ENCODE results near the gene GATA1. TPM values are rescaled to one million over a fixed set of nuclear protein-coding genes. Genes with fewer than 3 reads are reported as not detected.

The GATA1 gene
- total and polyA plus RNA-seq, 8 donors: 0.37 to 9.4 TPM; not detected in 6

DNA sequence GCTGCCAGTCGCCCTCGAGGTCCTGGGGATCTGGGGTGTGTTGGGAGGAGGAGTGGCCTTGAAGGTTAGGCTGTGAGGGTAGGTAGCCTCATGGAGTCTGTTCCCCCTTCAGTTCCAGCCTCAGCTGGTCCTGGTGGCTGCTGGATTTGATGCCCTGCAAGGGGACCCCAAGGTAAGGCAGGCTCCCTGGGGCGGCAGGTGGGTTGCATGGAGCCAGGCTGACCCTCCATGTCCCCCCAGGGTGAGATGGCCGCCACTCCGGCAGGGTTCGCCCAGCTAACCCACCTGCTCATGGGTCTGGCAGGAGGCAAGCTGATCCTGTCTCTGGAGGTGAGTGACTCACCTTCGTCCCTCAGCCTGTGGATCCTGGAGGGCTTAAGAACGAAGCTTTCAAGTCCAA lies 28.3 kb downstream of the GATA1 start:
- WGBS, 5 donors: 85 to 95% (median 91%) methylated on average over 7 to 8 of the region's 8 CpGs; no CpG with 5 or more reads in 1 of the 5 donors
- no peak for DNase-seq
- TF ChIP-seq EP300 (IDR thresholded peaks at IDR 0.05) (no peak), POLR2A (IDR thresholded peaks at IDR 0.05) (no peak), POLR2AphosphoS5 (IDR thresholded peaks at IDR 0.05) (no peak)
- TF ChIP-seq, protein P1, sequence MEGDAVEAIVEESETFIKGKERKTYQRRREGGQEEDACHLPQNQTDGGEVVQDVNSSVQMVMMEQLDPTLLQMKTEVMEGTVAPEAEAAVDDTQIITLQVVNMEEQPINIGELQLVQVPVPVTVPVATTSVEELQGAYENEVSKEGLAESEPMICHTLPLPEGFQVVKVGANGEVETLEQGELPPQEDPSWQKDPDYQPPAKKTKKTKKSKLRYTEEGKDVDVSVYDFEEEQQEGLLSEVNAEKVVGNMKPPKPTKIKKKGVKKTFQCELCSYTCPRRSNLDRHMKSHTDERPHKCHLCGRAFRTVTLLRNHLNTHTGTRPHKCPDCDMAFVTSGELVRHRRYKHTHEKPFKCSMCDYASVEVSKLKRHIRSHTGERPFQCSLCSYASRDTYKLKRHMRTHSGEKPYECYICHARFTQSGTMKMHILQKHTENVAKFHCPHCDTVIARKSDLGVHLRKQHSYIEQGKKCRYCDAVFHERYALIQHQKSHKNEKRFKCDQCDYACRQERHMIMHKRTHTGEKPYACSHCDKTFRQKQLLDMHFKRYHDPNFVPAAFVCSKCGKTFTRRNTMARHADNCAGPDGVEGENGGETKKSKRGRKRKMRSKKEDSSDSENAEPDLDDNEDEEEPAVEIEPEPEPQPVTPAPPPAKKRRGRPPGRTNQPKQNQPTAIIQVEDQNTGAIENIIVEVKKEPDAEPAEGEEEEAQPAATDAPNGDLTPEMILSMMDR (IDR thresholded peaks at IDR 0.05): no peak
- peaks cover 0 to 81% (median 68%) of the 10 kb centered on the region in 4 donors for H3K36me3 ChIP-seq
- H3K4me1 ChIP-seq: no peaks in the 10 kb centered on the region
- intact Hi-C loops (cut with DNase I; ENCODE audit: low total_unique reads): no loop called here
- H3K4me3 ChIP-seq: no peak overlapping the region
- no peaks in the 10 kb centered on the region for H3K27me3 ChIP-seq
- H3K9me3 ChIP-seq: no peaks in the 10 kb centered on the region
- no peak overlapping the region for H3K27ac ChIP-seq

DNA sequence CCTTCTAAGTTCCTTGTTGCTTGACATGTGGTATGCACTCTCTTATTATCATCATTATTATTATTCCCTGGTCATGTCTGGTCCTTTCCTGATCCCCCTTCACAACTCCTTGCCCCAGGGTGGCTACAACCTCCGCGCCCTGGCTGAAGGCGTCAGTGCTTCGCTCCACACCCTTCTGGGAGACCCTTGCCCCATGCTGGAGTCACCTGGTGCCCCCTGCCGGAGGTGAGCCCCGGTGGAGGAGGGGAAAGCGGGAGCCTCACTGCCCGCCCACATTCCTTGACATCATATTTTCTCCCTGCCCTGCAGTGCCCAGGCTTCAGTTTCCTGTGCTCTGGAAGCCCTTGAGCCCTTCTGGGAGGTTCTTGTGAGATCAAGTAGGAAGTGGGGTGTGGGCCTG lies 28.9 kb downstream of the GATA1 start:
- WGBS, 5 donors: 86 to 100% (median 89%) methylated on average over 5 to 8 of the region's 8 CpGs
- Histone ChIP-seq H3K9me3 (no peaks in the 10 kb centered on the region), H3K27me3 (no peaks in the 10 kb centered on the region), H3K36me3 (peaks cover 0 to 86% (median 71%) of the 10 kb centered on the region in 4 donors), H3K4me1 (no peaks in the 10 kb centered on the region), H3K27ac (no peak overlapping the region), H3K4me3 (no peak overlapping the region)
- DNase-seq: no peak
- TF ChIP-seq POLR2A (IDR thresholded peaks at IDR 0.05) (no peak), EP300 (IDR thresholded peaks at IDR 0.05) (no peak), POLR2AphosphoS5 (IDR thresholded peaks at IDR 0.05) (no peak)
- TF ChIP-seq, protein P1 (IDR thresholded peaks at IDR 0.05): no peak
- intact Hi-C loops (cut with DNase I; ENCODE audit: low total_unique reads): no loop called here

DNA sequence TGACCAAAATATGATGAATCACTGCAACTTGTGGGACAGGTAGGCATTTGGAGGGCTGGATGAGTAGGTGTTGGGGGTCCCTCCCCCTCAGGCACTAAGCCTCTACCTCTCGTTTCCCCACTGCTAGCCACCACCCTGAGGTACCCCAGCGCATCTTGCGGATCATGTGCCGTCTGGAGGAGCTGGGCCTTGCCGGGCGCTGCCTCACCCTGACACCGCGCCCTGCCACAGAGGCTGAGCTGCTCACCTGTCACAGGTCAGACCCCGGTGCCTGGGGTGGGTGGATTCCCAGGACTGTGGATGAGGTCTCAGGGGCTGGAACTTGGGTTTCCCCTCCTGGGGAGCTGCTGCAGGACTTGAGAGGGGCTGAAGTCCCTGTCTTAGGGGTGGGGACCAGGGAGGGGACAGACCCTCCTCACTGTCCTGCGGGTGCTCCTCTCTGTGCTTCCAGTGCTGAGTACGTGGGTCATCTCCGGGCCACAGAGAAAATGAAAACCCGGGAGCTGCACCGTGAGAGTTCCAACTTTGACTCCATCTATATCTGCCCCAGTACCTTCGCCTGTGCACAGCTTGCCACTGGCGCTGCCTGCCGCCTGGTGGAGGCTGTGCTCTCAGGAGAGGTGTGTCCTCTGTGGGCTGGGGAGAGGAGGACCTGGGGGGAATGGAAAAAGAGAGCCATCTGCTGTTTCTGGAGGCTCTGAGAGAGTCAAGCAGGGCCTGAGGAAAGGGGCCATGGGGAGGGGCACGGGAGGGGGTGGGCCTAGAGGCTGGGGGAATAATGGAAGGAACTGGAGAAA lies 29.8 kb downstream of the GATA1 start:
- Histone ChIP-seq H3K27me3 (no peaks in the 10 kb centered on the region), H3K4me1 (no peaks in the 10 kb centered on the region), H3K27ac (no peak overlapping the region), H3K9me3 (no peaks in the 10 kb centered on the region), H3K36me3 (peaks cover 0 to 88% (median 73%) of the 10 kb centered on the region in 4 donors), H3K4me3 (no peak overlapping the region)
- no peak for DNase-seq
- 89 to 98% (median 95%) methylated on average over 11 to 18 of the region's 18 CpGs for WGBS, 5 donors
- TF ChIP-seq, protein P1 (IDR thresholded peaks at IDR 0.05): no peak
- TF ChIP-seq POLR2AphosphoS5 (IDR thresholded peaks at IDR 0.05) (no peak), POLR2A (IDR thresholded peaks at IDR 0.05) (no peak), EP300 (IDR thresholded peaks at IDR 0.05) (no peak)
- intact Hi-C loops (cut with DNase I; ENCODE audit: low total_unique reads): no loop called here

DNA sequence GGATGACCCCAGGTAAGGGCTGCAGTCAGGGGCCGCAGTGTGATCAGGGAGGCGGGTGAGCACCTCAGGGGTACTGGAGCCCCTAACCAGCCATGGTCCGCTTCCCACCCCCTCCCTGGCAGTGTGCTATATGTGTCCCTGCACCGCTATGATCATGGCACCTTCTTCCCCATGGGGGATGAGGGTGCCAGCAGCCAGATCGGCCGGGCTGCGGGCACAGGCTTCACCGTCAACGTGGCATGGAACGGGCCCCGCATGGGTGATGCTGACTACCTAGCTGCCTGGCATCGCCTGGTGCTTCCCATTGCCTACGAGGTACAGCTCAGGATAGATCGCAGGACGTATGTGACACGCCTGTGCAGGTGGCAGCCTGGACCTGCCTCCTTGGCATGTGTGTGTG lies 31.7 kb downstream of the GATA1 start:
- no peak for TF ChIP-seq POLR2A (IDR thresholded peaks at IDR 0.05)
- no peak for TF ChIP-seq EP300 (IDR thresholded peaks at IDR 0.05)
- TF ChIP-seq, protein P1 (IDR thresholded peaks at IDR 0.05): no peak
- TF ChIP-seq POLR2AphosphoS5 (IDR thresholded peaks at IDR 0.05): no peak
- no peaks in the 10 kb centered on the region for H3K9me3 ChIP-seq
- DNase-seq: no peak
- WGBS, 5 donors: 86 to 98% (median 93%) methylated on average over 13 to 16 of the region's 16 CpGs; no CpG with 5 or more reads in 1 of the 5 donors
- intact Hi-C loops (cut with DNase I; ENCODE audit: low total_unique reads): no loop called here
- H3K36me3 ChIP-seq: peaks cover 0 to 93% (median 81%) of the 10 kb centered on the region in 4 donors
- no peaks in the 10 kb centered on the region for H3K4me1 ChIP-seq
- no peaks in the 10 kb centered on the region for H3K27me3 ChIP-seq
- H3K27ac ChIP-seq: no peak overlapping the region
- no peak overlapping the region for H3K4me3 ChIP-seq
